Activated T-helper 1 cell treated with anti-CD3 and anti-CD28 coated beads, Interleukin-2, amount 50 U/mL, for 16 hours (primary cell): Measurements from ENCODE around the gene ADAMTSL5.

Experiments
- DNase-seq, 2 donors: peaks; one replicate each; pipeline ENCODE4 v3.0.0-alpha.2; 2020; ENCODE audit warnings: low read depth in 1 of 2, low spot score in 1 of 2

ADAMTSL5 gene

DNA sequence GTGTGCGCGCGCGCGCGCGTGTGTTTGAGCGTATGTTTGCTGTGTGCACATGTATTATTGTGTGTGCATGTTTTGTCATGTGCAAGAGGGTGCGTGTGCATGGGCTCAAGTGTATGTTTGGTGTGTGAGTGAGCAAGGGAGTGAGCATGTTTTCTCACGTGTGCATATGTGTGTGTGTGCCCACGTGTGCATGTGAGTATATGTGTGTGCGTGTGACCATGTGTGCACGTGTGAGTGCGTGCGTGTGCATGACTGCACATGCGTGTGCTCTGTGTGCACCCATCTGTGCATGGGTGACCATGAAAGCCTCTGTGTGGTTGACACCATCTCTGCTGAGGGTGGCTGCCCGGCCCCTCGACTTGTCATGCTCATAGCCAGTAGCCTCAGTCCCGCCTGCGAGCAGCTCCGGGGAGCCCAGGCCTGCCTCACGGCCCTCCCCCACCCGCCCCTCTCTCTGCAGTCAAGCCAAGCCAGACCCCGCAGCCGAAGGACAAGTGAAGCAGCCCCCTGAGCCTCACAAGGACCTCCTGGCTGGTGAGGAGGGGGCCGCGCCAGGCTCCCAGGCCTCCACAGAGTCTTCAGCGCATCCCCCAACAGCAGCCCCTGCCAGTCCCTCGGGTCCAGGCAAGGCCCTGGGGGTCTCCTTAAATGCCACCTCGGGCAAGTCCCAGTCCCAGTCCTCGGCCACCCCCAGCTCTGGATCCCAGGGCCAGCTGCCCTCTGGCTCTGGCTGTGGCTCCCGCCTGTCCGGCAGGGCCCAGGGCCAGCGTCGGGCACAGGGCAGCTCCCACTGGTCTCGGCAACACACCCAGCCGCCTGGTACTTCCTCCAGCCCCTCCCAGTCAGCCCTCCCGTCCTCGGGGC lies 15.9 kb downstream of the ADAMTSL5 start:
- DNase-seq: no peak

DNA sequence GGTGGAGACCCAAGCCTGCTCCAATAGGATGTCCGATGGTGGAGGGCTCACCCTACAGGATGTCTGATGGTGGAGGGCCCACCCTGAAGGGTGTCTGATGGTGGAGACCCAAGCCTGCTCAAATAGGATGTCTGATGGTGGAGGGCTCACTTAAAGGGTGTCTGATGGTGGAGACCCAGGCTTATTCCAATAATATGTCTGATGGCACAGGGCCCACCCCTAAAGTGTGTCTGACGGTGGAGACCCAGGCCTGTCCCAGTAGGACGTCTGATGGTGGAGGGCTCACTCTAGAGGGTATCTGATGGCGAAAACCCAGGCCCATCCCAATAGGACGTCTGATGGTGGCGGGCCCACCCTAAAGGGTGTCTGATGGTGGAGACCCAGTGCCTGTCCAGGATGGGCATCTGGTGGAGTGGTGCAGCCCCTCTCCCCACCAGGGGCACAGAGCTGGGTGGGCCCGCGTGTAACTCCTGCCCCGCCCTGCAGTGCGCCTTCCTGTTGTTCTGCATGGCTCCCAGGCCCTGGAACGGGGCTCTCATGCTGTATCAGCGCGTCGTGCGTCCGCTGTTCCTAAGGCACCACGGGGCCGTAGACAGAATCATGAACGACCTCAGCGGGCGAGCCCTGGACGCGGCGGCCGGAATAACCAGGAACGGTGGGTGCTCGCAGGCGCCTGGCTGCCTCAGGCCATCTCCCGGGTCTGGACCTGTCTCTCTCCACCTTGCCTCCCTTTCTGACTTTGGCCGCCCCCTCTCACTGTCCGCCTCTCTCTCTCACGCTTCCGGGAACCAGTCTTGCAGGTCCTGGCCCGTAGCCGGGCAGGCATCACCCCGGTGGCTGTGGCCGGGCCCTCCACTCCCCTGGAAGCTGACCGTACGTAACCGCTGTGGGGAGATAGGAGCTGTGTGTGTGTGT lies 16.8 kb downstream of the ADAMTSL5 start:
- DNase-seq: no peak

DNA sequence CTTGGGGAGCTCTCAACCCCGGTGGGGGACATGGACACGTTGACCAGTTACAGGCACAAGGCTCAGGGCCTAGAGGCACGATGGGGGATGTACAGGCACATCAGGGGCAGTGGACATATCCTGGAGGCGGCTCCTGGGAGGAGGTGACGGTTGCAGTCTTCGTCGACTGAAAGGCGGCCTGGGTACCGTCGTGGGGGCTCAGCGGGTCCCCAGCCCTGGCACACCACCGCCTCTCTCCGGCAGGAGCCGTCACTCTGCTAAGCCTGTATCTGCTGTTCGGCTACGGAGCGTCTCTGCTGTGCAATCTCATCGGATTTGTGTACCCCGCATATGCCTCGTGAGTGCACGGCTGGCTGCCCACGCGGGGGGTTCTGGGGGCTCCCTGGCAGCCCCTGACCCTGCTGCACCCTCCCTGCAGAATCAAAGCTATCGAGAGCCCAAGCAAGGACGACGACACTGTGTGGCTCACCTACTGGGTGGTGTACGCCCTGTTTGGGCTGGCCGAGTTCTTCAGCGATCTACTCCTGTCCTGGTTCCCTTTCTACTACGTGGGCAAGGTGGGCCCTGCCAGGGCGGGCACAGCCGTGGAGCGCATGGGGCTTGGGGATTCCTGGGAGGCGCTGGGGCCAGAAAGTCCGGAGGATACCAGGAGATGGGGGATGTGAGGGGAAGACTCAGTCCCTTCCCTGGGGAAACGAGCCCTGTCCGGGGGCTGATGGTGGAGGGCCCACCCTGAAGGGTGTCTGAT lies 17.6 kb downstream of the ADAMTSL5 start:
- DNase-seq: no peak

DNA sequence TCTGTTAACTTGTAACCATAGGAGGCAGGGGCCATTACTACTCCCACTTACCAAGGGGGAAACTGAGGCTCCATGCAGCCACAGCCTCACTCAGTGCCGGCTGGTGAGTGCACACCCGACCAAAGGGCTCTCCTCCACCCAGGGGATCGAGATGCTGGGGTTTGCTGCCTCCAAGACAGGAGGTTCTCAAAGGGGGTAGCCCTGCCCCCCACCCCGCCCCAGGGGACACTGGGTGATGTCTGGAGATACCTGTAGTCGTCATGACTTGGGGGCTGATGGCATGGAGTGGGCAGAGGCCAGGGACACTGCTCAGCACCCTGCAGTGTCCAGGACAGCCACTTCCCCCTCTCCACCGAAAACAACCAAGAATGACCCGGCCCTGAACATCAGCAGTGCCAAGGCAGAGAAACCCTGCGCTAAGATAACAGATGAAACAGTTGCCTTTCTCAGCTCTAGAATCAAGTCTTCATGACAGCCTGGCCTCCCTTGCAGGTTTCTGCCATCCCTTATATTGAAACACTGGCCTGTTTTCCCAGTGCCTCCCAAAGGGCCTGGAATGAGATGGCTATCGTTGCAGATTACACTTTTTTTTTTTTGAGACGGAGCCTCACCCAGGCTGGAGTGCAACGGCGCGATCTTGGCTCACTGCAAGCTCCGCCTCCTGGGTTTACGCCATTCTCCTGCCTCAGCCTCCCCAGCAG lies 18.6 kb downstream of the ADAMTSL5 start:
- no peak for DNase-seq

DNA sequence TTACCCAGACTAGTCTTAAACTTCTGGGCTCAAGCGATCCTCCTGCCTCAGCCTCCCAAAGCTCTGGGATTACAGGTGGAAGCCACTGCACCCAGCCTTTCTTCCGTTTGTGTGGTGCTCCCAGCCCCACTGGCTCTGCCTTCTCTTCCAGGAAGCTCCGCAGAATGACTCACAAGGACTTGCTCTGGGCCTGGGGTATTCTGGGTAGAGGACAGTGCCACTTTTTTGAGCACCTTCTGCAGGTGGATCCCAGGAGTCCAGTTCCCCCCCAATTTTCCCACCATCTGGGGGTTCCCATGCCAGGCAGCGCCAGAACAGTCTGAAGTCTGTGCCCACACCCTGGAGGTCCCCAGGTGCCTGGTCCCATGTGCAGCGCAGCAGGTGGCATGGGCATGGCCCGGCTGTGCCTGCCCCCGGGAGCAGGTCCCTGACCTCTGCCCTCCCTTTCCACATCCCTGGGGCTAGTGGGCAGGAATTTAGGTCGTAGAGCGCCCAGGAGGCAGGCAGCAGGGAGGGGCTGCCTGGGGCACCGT lies 20.3 kb downstream of the ADAMTSL5 start:
- DNase-seq: no peak

DNA sequence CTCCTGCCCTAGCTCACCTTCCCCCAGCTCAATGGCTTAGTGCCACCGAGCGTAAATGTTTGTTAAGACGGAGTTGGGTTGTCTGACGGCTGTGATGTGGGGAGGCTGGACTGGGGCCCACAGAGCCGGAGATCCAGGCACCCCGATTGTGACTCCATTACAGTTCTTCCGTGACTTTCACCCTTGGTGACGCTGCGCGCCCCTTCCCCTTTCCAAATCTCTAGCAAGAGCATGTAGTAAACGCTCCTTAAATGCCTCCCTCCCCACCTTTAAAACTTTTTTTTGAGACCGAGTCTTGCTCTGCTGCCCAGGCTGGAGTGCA lies 21.0 kb downstream of the ADAMTSL5 start:
- DNase-seq: no peak

DNA sequence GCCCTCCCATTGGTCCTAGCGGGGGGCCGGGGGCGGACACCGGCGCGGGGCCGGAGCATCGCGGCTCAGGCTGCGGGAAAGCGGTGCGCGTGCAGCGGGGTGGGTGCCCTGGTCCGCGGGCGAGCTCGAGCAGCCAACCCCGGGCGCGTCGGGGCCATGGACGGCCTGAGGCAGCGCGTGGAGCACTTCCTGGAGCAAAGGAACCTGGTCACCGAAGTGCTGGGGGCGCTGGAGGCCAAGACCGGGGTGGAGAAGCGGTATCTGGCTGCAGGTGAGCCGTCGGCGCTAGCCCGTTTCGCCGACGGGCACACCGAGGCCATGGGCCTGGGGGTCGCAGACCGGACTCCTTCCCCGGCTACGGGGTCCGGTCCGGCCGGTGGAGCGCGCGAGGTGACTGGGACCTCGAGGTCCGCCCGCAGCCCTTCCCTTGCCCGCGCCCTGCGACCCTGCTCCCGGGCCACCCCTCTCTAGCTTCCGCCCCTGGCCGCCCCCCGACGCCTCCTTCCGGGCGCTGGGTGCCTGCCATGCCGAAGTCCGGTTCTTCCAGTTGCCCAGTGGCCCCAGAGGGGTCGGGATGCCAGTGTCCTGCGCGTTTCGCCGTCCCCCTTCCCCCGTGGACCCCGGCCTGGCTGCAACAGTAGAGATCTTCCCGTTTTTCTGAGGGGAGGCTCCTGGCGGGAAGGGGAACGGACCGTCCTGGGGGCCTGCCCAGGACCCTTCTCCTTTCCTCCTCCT lies 21.5 kb downstream of the ADAMTSL5 start, which contains the start of gene REEP6:
REEP6 (plus strand) TSS at position 68 of the 735 bp plus-strand sequence; CDS start at position 157, 89 bp downstream.
- no peak for DNase-seq

DNA sequence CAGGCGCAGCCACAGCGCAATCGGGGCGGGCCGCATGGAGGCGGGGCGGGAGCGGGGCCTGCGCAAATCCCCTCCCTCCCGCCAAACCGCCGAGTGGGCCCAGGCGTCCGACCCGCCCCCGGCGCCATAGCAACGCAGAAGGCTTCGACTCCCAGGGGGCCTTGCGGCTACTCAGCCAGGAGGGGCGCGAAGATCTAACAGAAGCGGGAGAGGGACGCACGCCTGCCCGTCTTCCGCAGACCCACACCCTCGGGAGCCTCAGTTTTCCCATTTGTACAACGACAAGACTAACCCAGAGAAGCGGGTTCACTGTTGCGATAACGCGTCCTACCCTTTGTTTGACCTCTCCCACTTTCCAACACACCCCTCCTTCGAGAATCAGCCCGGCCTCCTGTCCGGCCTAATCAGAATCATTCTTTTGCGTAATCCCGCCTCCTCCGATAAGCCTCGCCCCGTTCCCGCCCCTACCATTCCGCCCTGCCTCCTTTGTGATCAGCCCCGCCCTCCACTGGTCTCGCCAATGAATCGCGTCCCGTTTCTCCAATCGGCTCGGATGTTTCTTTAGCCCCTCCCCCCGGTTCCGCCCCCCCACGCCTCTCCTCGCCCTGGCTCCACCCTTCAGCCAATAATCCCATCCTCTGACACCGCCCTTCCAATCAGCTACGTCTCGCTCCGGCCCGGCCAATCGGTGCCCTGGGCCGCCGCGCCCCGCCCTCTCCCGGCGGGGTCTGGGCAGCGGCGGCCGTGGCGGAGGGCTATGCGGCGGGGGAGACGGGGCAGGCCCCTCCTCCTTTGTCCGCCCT lies 22.3 kb downstream of the ADAMTSL5 start, which contains the start of gene PCSK4:
PCSK4 (minus strand) TSS at position 40 of the 803 bp plus-strand sequence; CDS start at position 36, 4 bp downstream.
- DNase-seq: peak; percentile 94

DNA sequence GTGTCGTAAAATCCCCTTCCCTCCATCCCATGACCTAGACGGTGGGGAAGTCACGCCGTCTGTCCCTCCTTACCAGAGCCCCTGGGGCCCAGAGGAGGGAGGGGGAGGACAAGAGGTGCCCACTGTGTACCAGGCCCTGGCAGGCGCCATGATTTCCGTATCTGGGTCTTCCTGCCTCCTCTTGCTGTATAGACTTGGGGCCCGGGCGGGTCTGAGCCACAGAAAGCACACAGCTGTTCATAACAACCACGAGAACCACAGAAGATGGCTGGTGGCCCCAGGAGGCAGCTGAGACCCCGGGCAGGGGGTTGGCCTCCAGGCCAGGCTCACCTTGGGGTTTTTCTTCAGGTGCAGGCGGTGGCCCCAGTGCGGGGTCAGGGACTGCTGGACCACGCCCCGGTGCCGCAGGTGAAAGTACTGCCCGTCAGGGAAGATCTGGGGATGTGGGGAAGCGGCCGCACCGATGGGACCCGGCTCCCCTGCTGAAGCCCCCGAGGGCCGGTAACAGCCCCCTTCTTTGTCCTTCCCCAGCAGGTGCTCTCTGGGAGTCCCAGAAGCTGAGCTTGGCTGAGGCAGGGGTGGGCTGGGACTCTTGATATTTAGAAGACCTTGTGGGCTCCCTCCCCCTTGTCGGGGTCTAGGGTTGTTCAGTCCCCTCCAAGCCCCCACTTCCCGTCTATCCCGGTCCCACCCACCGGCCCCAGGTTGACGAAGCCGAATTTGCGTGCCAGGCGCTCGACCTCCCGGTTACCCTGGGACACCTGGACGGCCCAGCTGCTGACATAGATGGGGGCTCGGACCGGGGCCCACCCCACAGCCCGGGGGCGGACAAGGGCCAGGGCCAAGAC lies 23.1 kb downstream of the ADAMTSL5 start:
- no peak for DNase-seq

DNA sequence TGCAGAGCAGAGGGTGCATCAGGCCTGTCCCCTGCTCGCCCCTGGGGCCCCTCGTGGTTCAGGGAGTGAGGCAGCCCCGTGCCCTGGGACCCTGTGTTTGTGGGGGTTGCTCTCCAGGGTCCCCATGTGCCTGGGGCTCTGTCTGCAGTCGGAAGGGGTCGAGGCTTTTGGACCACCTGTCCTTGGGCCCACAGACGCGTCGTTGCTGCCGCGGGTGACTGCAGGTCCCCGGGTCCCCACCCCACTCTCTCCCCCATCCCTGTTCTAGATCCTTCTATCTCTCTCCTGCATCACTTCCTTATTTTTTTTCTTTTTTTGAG lies 24.6 kb downstream of the ADAMTSL5 start:
- no peak for DNase-seq

DNA sequence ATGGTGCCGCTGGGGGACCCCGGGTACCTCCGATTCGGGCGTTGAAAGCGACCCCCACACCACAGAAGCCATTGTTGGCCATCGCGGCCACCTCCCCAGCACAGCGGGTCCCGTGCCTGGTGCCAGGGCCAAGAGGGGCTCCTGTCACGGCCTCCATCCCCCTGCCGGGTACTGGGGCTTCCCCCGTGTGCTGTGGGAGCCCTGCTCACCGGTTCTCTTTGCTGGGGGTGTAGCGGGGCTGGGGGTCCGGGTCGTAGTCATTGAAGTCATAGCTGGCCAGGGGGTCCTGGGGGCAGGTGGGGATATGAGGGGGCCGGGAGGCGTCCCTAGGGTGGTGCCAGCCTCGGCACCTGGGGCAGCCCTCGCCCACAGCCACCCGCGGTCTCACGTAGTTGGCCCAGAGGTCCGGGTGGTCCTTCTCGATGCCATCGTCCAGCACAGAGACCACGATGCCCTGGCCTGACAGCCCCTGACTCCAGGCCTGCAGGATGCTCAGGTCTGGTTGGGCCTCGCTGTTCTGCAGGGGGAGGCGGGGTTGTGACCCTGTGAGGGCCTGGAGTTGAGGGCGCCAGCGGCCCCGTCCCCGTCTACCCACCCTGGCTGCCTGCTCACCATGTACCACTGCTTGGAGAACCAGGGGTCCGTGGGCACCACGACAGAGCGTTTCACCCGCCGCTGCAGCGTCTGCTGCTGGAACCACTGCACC lies 25.1 kb downstream of the ADAMTSL5 start:
- DNase-seq: no peak

DNA sequence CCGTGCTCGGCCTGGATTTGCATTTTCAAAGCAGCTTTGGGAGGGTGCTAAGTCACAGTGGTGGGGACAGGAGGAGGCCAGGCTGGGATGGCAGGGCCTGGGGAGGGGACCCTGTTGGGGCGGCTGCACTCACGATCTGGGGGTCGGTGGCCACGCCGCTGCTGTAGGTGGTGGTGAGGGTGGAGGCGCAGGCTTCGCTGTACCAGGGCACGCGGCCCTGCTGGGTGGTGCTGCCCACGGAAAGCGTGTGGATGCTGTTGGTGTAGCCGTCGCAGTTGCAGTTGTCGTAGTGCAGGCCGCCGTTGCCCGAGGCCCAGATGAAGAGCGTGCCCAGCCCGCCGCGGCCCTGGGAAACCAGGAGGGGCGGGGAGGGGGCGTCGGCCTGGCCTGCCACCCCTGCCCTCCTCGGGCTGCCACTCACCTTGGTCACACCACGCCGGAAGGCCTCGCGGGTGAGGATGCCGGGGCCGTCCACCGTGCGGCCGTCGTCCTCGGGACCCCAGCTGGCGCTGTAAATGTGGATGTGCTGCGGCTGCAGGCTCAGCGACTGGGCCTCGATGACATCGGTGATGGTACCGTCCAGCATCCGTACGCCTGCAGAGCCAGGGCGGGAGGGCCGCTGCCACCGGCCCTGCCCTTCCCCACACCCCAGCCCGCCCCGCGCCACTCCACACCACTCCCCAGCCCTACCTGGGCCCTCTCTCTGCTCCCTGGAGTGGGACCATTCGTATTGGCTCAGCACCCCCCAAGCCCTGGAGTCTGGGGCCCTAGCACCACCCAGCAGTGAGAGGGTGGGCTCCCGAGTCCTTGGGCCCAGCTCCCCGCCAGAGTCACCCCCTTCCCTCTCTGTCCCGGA lies 25.9 kb downstream of the ADAMTSL5 start:
- no peak for DNase-seq

DNA sequence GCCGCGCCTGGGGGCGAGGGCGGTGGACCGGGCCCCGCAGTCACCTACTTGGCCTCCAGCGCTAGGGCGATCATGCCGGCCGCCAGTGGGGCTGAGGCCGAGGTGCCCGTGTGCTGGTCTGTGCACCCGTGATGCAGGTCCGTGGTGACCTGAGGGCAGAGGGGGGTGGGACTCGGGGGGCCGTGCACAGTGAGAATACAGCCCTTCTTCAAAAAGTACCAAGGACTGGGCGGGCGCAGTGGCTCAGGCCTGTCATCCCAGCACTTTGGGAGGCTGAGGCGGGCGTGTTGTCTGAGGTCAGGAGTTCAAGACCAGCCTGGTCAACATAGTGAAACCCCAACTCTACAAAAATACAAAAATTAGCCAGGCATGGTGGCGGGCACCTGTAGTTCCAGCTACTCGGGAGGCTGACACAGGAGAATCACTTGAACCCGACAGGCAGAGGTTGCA lies 28.8 kb downstream of the ADAMTSL5 start:
- DNase-seq: no peak

DNA sequence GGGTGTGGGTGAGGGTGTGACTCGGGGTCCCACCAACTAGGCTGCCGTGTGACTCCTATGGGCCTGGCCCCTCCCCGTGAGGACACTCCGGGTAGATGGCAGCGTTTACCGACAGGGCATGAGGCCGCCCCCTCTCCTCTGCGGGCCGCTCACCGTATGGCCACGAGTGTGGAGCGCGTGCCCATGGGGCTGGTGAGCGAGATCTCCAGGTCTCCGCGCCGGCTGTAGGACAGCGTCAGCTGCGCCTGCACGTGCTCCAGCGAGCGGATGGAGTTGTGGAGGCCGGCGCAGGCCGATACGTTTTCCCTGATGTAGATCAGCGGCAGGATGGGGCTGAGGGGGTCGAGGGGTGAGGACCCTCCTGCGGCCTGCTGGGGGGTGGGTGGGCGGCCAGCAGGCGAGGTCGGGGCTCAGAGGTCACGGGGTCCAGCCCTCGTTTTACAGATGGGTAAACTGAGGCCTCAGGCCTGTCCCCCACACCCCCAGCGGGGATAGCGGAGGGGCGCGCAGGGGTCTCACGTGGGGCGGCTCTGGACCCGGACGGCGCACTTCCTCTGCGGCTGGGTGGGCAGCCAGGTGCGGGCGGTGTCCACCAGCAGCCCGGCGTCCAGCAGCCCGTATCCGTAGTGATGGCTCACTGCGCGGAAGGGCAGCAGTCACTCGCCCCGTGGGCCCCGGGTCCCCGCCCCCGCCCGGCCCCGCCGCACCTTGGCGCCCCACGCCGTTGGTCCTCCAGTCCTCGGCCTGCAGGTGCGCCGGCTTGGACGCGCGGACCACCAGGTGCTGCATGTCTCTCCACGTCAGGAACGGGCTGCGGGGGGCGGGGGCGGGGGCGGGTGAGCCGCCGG lies 29.5 kb downstream of the ADAMTSL5 start:
- DNase-seq: no peak

DNA sequence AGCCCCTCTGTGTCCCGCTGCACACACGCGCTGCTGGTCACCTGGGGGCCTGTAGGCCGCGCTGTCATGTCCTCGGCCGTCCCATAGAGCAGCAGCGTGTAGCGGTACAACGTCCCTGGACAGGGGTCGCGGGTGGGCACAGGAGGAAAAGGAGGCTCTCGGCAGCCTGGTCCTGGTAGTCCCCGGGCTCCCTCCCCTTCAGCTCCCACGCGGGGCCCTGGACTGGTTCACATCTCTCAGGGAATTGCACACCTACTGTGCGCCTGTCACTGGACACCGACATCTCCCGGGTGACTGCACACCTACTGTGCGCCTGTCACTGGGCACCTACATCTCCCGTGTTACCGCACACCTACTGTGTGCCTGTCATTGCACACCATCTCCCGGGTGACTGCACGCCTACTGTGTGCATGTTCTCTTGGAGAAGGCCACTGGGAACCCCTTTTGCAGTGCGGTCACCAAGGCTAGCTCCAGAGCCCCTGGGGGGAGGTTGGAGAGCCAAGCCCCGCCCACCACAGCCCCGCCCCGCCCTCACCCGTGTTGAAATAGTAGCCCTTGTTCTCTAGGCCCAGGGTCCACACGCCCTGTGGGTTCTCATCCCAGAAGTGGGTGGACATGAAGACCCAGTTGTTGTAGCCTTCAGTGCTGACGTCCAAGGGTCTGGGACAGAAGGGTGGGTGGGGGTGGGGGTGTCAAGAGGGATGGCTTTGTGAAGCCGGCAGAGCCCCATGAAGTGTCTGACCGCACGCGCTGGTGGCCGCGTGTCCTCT lies 30.3 kb downstream of the ADAMTSL5 start:
- no peak for DNase-seq
